ENCODE measurements around the gene MAPKAP1. TPM values are rescaled to one million over a fixed set of nuclear protein-coding genes. Genes with fewer than 3 reads are reported as not detected.

The MAPKAP1 gene
- total RNA-seq, 2 donors from 2014 or later: 73.4 to 81.5 TPM

DNA sequence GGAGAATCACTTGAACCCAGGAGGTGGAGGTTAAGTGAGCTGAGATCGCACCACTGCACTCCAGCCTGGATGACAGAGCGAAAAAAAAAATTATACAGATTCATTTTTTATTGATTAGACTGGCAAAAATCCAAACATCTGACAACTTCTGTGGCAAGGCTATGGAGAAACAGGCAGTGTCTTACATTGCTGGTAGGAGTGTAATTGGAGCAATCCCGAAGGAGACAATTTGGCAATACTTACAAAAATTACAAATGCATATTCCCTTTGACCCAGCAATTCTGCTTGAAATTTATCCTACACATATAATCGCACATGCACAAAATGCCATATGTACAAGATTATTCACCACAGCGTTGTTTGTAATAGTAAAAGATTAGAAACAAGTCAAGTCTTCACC, 86.8 kb downstream of the MAPKAP1 start:
- H3K27ac ChIP-seq: no peak overlapping the region
- H3K9me3 ChIP-seq: no peaks in the 10 kb centered on the region
- TF ChIP-seq, protein P1, sequence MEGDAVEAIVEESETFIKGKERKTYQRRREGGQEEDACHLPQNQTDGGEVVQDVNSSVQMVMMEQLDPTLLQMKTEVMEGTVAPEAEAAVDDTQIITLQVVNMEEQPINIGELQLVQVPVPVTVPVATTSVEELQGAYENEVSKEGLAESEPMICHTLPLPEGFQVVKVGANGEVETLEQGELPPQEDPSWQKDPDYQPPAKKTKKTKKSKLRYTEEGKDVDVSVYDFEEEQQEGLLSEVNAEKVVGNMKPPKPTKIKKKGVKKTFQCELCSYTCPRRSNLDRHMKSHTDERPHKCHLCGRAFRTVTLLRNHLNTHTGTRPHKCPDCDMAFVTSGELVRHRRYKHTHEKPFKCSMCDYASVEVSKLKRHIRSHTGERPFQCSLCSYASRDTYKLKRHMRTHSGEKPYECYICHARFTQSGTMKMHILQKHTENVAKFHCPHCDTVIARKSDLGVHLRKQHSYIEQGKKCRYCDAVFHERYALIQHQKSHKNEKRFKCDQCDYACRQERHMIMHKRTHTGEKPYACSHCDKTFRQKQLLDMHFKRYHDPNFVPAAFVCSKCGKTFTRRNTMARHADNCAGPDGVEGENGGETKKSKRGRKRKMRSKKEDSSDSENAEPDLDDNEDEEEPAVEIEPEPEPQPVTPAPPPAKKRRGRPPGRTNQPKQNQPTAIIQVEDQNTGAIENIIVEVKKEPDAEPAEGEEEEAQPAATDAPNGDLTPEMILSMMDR (IDR thresholded peaks at IDR 0.05): no peak
- ATAC-seq (ENCODE audit: insufficient number of reproducible peaks, low FRiP score, low read depth) (no peak), DNase-seq (ENCODE audit: low spot score) (no peak)
- H3K4me3 ChIP-seq: no peak overlapping the region
- H3K4me1 ChIP-seq (ENCODE audit: control insufficient read depth in 1 of 2, low read depth in 2 of 2): no peaks in the 10 kb centered on the region
- H3K36me3 ChIP-seq: no peaks in the 10 kb centered on the region
- no peaks in the 10 kb centered on the region for H3K27me3 ChIP-seq (replicated peaks; ENCODE audit: insufficient read depth)

DNA sequence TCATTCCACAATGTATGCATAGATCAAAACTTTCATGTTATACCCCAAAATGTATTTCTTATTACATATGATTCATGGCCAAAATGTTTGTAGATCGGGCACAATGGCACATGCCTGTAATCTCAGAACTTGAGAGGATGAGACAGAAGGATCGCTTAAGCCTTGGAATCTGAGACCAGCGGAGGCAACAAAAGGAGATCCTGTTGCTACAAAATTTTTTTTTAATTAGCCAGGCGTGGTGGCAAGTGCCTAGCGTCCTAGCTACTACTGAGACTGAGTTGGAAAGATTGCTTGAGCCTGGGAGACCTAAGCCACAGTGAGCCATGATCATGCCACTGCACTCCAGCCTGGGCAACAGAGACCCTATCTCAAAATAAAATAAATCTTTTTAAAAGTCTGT, 89.9 kb downstream of the MAPKAP1 start:
- H3K4me3 ChIP-seq: no peak overlapping the region
- no peak for DNase-seq (ENCODE audit: low spot score)
- TF ChIP-seq, protein P1 (IDR thresholded peaks at IDR 0.05): no peak
- ATAC-seq (ENCODE audit: insufficient number of reproducible peaks, low FRiP score, low read depth): no peak
- no peaks in the 10 kb centered on the region for H3K4me1 ChIP-seq (ENCODE audit: control insufficient read depth in 1 of 2, low read depth in 2 of 2)
- no peaks in the 10 kb centered on the region for H3K36me3 ChIP-seq
- no peaks in the 10 kb centered on the region for H3K9me3 ChIP-seq
- no peaks in the 10 kb centered on the region for H3K27me3 ChIP-seq (replicated peaks; ENCODE audit: insufficient read depth)
- no peak overlapping the region for H3K27ac ChIP-seq

DNA sequence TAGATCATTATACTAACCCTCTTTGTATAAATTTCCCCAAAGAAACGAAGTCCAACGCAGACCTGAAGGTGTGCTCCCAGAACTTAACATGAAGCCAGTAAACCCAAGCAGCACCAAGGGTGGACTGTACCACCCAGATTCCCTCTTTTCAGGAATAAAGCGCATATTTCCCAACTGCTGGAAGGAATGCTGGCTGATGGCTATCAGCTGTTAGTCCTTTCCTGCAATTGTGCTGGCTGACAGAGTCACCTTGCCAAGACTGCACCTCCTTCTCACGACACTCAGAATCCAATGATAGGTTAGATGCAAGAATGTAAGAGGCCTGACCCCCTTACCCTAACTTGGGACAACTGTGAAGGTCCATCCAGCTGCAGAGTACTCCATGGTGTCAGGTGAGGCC, 93.9 kb downstream of the MAPKAP1 start:
- DNase-seq (ENCODE audit: low spot score) (no peak), ATAC-seq (ENCODE audit: insufficient number of reproducible peaks, low FRiP score, low read depth) (no peak)
- TF ChIP-seq, protein P1 (IDR thresholded peaks at IDR 0.05): no peak
- Histone ChIP-seq H3K27me3 (replicated peaks; ENCODE audit: insufficient read depth) (no peaks in the 10 kb centered on the region), H3K36me3 (no peaks in the 10 kb centered on the region), H3K9me3 (no peaks in the 10 kb centered on the region), H3K4me1 (ENCODE audit: control insufficient read depth in 1 of 2, low read depth in 2 of 2) (peaks cover 0 to 3% of the 10 kb centered on the region in 2 donors), H3K4me3 (no peak overlapping the region), H3K27ac (no peak overlapping the region)

DNA sequence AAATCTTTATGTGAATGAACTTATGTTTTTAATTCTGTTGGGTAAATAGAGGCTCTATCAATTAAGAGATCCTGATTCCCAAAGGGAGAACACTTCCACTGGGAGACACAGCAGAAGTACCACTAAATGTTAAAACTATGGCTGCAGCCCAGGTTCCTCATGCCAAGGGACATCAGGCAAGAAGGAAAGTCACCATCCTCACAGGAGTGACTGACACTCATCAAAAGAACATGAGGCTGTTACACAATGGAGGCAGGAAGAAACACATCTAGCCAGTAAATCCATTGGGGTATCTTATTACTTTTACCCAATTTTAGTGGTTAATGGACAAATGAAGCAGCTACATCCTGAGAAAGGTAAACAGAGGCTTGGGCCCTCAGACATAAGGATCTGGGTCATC, 94.4 kb downstream of the MAPKAP1 start:
- no peaks in the 10 kb centered on the region for H3K36me3 ChIP-seq
- TF ChIP-seq, protein P1 (IDR thresholded peaks at IDR 0.05): no peak
- H3K27me3 ChIP-seq (replicated peaks; ENCODE audit: insufficient read depth): no peaks in the 10 kb centered on the region
- peaks cover 0 to 3% of the 10 kb centered on the region in 2 donors for H3K4me1 ChIP-seq (ENCODE audit: control insufficient read depth in 1 of 2, low read depth in 2 of 2)
- no peak overlapping the region for H3K27ac ChIP-seq
- H3K9me3 ChIP-seq: no peaks in the 10 kb centered on the region
- DNase-seq (ENCODE audit: low spot score) (no peak), ATAC-seq (ENCODE audit: insufficient number of reproducible peaks, low FRiP score, low read depth) (no peak)
- H3K4me3 ChIP-seq: no peak overlapping the region

DNA sequence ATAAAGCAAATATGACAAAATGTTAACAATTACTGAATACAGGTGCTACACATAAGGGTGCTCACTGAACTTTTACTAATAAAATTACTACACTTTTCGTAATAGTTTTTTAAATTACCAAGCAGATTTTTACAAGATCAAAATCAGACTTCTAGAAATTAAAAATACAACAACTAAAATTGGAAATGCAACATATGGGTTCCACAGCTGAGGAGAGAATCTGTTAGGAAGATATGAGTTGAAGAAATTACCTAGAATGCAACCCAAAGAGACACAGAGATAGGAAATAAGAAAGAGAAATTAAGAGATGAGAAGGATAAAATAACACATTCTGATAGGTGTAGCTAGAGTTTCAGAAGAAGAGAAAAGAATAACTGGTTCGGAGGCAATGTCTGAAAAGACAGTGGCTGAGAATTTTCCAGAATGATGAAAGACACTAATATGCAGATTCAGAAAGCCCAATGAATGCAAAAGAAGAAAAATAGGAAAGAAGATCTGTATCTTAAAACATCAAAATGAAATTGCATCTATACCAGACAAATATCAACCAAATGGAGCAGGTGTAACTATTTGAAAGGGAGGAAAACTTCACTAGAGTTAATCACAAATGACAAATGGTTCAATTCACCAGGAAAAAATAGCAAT, 95.8 kb downstream of the MAPKAP1 start:
- Histone ChIP-seq H3K4me3 (no peak overlapping the region), H3K27me3 (replicated peaks; ENCODE audit: insufficient read depth) (no peaks in the 10 kb centered on the region), H3K27ac (no peak overlapping the region), H3K36me3 (no peaks in the 10 kb centered on the region), H3K9me3 (no peaks in the 10 kb centered on the region), H3K4me1 (ENCODE audit: control insufficient read depth in 1 of 2, low read depth in 2 of 2) (peaks cover 0 to 3% of the 10 kb centered on the region in 2 donors)
- DNase-seq (ENCODE audit: low spot score) (no peak), ATAC-seq (ENCODE audit: insufficient number of reproducible peaks, low FRiP score, low read depth) (no peak)
- TF ChIP-seq, protein P1 (IDR thresholded peaks at IDR 0.05): no peak

All from thoracic aorta (tissue), 2 donors.